Upper lobe of right lung (tissue), 1 donor: Measurements from ENCODE around the gene ZNF70. TPM values are rescaled to one million over a fixed set of nuclear protein-coding genes. Genes with fewer than 3 reads are reported as not detected.

ENCODE experiments used
- ATAC-seq: fragments of 200-7000 bp; cut with Tn5 transposase; one replicate; pipeline ENCODE4 v1.9.1; 2020; ENCODE audit warnings: mild to moderate bottlenecking, moderate library complexity
- DNase-seq: peaks from one replicate; pipeline ENCODE4 v3.0.0-alpha.2; 2020
- H3K27ac ChIP-seq: fragments of 200-600 bp; one replicate; pipeline ENCODE4 v1.8.0; 2022
- H3K27me3 ChIP-seq: fragments of 200-600 bp; one replicate; pipeline ENCODE4 v1.8.0; 2022; ENCODE audit warnings: mild to moderate bottlenecking
- H3K36me3 ChIP-seq: fragments of 200-600 bp; one replicate; pipeline ENCODE4 v1.8.0; 2022
- H3K4me1 ChIP-seq: fragments of 200-600 bp; one replicate; pipeline ENCODE4 v1.8.0; 2022
- H3K4me3 ChIP-seq: fragments of 200-600 bp; one replicate; pipeline ENCODE4 v1.8.0; 2022; ENCODE audit warnings: mild to moderate bottlenecking
- H3K9me3 ChIP-seq: fragments of 200-600 bp; one replicate; pipeline ENCODE4 v1.8.0; 2022
- CTCF ChIP-seq: fragments of 200-600 bp; IDR thresholded peaks from one replicate; pipeline ENCODE4 v1.8.0; 2022; ENCODE audit warnings: antibody characterized with exemption
- intact Hi-C: fragments of 100-400 bp; cut with DNase I; formaldehyde crosslinking; loops from one replicate; pipeline ENCODE4 v1.11.0; 2022
- total RNA-seq: library from RNA; stranded (reverse); fragmentation: NEBNext Ultra II Directional; extraction: Animal tissue kit (Norgen Biotek cat#: 25700); gene quantifications from one replicate; pipeline ENCODE4 v1.2.1, GENCODE V29; 2021
- donor health status: DM: no; HTN: yes; CAD: no; lungs with severe emphysema.

The ZNF70 gene
- total RNA-seq, 1 donor from 2014 or later, result 6.1 TPM

GRCh38 chr22:23773483-23774113, 22.7 kb upstream of the ZNF70 start:
- H3K36me3 ChIP-seq, result no peaks in the 10 kb centered on the region
- DNase-seq (no peak), ATAC-seq (no peak)
- H3K27ac ChIP-seq, result no peak overlapping the region
- peaks cover 13% of the 10 kb centered on the region for H3K4me1 ChIP-seq
- intact Hi-C loops, result loop anchor here (10.0 kb wide), 1 partner anchor 71 kb away; no protein-coding TSS in a partner anchor
- H3K9me3 ChIP-seq, result no peaks in the 10 kb centered on the region
- peak overlapping the region; percentile 50 for H3K4me3 ChIP-seq
- no peak for TF ChIP-seq CTCF
- no peaks in the 10 kb centered on the region for H3K27me3 ChIP-seq

GRCh38 chr22:23772649-23773473, 21.9 kb upstream of the ZNF70 start, which contains the start of gene MMP11:
Gene MMP11 (plus strand): TSS chr22:23772849. CDS start chr22:23772871, 22 bp downstream.
- ATAC-seq (peak; percentile 52), DNase-seq (peak; percentile 81)
- no peak for TF ChIP-seq CTCF
- intact Hi-C loops, result loop anchor here (10.0 kb wide), 1 partner anchor 72 kb away; no protein-coding TSS in a partner anchor
- no peak within 1 kb of the TSS for H3K27ac ChIP-seq
- peak within 1 kb of the TSS; percentile 50 for H3K4me3 ChIP-seq
- H3K27me3 ChIP-seq, result no peaks in the 10 kb centered on the region
- H3K9me3 ChIP-seq, result no peaks in the 10 kb centered on the region
- no peaks in the 10 kb centered on the region for H3K36me3 ChIP-seq
- H3K4me1 ChIP-seq, result peaks cover 20% of the 10 kb centered on the region

DNA sequence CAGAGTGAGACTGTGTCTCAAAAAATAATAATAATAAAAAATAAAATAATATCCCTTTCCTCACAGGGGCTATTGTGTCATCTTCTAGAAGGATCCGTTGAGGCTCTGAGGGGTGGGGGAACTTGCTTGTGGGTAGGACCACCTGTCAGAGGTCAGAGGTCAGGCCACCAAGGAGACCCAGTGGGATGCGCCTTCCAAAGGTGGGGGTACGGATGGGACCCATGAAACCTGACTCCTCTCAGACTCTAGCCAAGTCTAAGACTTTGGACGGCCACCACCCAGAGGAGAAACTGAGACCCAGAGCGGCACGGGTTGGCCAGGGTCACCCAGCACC, 21.4 kb upstream of the ZNF70 start:
- no peak for TF ChIP-seq CTCF
- Histone ChIP-seq H3K9me3 (no peaks in the 10 kb centered on the region), H3K4me1 (peaks cover 20% of the 10 kb centered on the region), H3K27me3 (no peaks in the 10 kb centered on the region), H3K27ac (no peak overlapping the region), H3K36me3 (no peaks in the 10 kb centered on the region), H3K4me3 (peak overlapping the region; percentile 50)
- DNase-seq (no peak), ATAC-seq (no peak)
- intact Hi-C loops, result loop anchor here (10.0 kb wide), 1 partner anchor 73 kb away; no protein-coding TSS in a partner anchor

- Histone ChIP-seq H3K9me3 (no peaks in the 10 kb centered on the region), H3K36me3 (no peaks in the 10 kb centered on the region), H3K27ac (no peak overlapping the region), H3K27me3 (no peaks in the 10 kb centered on the region), H3K4me1 (peaks cover 25% of the 10 kb centered on the region), H3K4me3 (no peak overlapping the region)
- intact Hi-C loops, result no loop called here
- no peak for DNase-seq
- no peak for TF ChIP-seq CTCF
- no peak for ATAC-seq
Observed at GRCh38 chr22:23769321-23769965, 18.5 kb upstream of the ZNF70 start.

DNA sequence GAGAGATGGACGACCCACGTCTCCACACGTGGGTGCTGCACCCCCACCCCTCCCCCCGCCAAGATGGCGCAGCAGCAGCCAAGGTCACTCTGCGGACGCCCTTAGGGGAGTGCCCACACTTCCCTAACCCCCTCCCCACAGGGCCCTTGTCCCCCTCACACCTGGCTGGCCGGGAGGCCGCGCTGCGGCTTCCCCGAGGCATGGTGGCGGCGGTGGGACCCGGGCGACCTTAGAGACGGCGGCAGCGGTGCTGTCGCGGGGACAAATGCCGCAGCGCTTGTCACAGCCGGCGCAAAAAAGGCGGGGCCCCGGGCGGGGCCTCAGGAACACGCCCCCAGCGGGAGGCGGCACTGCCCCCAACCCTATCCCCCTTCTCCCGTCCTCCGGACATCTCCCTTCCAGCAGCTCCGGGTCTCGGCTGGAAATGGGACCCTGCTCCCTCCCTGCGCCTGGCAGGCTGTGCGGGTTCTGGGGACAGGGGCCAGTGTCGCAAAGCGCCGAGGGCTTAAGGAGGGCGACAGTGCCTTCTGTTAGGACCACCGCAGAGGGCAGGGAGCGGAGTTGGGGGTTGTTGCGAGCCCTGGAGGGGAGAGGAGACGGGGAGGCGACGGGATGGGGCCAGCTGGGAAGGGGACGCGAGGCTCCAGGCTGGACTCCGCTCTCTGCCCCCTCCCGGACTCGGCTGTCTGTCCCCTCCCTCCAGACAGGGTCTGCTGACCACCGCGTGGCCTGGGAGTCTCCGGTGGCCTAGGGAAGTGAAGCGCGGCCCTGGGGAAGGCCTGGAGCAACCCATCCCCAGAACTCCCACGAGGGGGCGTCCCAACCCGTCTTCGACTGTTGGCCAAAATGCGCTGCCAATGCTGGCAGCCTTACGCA, 17.0 kb upstream of the ZNF70 start, which contains the start of gene CHCHD10:
TSS of gene CHCHD10 (minus strand) at position 300 of the 876 bp plus-strand sequence. CDS start at position 202, 98 bp downstream.
- H3K4me1 ChIP-seq, result peaks cover 28% of the 10 kb centered on the region
- no peaks in the 10 kb centered on the region for H3K36me3 ChIP-seq
- TF ChIP-seq CTCF, result peak; percentile 75
- no peaks in the 10 kb centered on the region for H3K27me3 ChIP-seq
- peak; percentile 92 for DNase-seq
- intact Hi-C loops, result no loop called here
- H3K27ac ChIP-seq, result peak within 1 kb of the TSS; percentile 83
- ATAC-seq, result peak; percentile 84
- H3K9me3 ChIP-seq, result no peaks in the 10 kb centered on the region
- H3K4me3 ChIP-seq, result peak within 1 kb of the TSS; percentile 81
